ENCODE results near the gene KCNJ6.

- no peak for TF ChIP-seq CTCF (IDR thresholded peaks at IDR 0.05)
- no peak for TF ChIP-seq EP300 (IDR thresholded peaks at IDR 0.05)
- no peak for TF ChIP-seq POLR2A (IDR thresholded peaks at IDR 0.05)
- TF ChIP-seq POLR2AphosphoS5 (IDR thresholded peaks at IDR 0.05) = no peak
Measured at GRCh38 chr21:37907076-37907475, 9.2 kb downstream of the KCNJ6 start.
